ENCODE measurements around the gene BSND. TPM values are rescaled to one million over a fixed set of nuclear protein-coding genes. Genes with fewer than 3 reads are reported as not detected.

The BSND gene
- total and polyA plus RNA-seq, 3 experiments from 2014 or later: not detected

DNA sequence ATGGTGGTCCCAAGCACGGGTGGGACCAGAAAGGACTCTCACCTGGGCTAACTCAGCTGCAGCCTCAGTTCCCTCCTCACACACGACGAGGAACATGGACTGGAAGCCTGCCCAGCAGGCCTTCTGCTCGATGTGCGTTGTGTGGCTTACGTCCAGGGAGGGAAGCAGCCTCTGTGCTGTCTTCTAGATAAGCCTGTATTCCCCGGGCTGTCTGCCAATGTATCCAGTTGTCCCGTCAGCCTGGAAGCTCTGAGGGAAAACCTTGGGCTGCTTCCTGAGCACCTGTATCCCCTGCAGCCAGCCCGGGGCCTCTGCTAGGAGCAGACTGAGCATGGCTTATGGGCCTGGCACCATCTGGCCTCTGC, 51.2 kb downstream of the BSND start:
- H3K27ac ChIP-seq (ENCODE audit: low read depth, low read length): no peak overlapping the region
- H3K4me3 Mint-ChIP-seq: no peak overlapping the region
- H3K27me3 Mint-ChIP-seq: peaks cover 0 to 6% of the 10 kb centered on the region in 2 donors
- no peaks in the 10 kb centered on the region for H3K9me3 ChIP-seq (ENCODE audit: low read length)
- H3K36me3 ChIP-seq (ENCODE audit: insufficient read depth, low read length): no peaks in the 10 kb centered on the region
- no peak overlapping the region for H3K27ac Mint-ChIP-seq
- no peak for DNase-seq
- H3K36me3 Mint-ChIP-seq: peaks cover 0 to 1% (median 0%) of the 10 kb centered on the region in 3 donors
- CTCF ChIA-PET: interaction anchor here (1.5 kb wide), 1 partner anchor 9 kb away, joined by 3 read pairs; no protein-coding TSS in a partner anchor
- H3K4me3 ChIP-seq (ENCODE audit: low read length): no peak overlapping the region
- POLR2A ChIA-PET: no interaction called here
- no peaks in the 10 kb centered on the region for H3K9me3 Mint-ChIP-seq
- H3K27me3 ChIP-seq (ENCODE audit: insufficient read depth, low read length, poor library complexity, severe bottlenecking): no peaks in the 10 kb centered on the region
- H3K4me1 Mint-ChIP-seq: no peaks in the 10 kb centered on the region
- no peaks in the 10 kb centered on the region for H3K4me1 ChIP-seq (ENCODE audit: insufficient read depth, low read length)

DNA sequence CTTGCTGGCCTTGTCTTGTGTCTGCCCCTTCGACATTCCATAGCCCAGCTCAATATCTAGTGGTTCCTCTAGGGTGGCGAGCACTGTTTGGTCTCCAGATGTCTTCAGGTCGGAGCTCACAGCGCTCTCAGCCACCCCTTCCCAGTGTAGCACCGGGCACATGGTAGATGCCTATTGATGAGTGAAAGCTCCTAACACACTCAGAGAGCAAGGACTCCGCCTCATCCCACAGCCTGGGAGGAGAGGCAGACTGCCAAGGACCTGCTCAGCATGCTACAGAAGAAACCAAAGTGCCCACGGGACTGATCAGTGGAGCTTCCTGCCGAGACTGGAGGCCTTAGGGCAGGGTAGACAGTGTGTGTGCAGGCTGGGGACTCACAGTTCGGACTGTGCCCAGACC, 51.5 kb downstream of the BSND start:
- H3K4me1 ChIP-seq (ENCODE audit: insufficient read depth, low read length): no peaks in the 10 kb centered on the region
- no peak overlapping the region for H3K27ac Mint-ChIP-seq
- no peak overlapping the region for H3K27ac ChIP-seq (ENCODE audit: low read depth, low read length)
- no peaks in the 10 kb centered on the region for H3K36me3 ChIP-seq (ENCODE audit: insufficient read depth, low read length)
- H3K9me3 ChIP-seq (ENCODE audit: low read length): no peaks in the 10 kb centered on the region
- H3K36me3 Mint-ChIP-seq: peaks cover 0 to 1% (median 0%) of the 10 kb centered on the region in 3 donors
- H3K27me3 ChIP-seq (ENCODE audit: insufficient read depth, low read length, poor library complexity, severe bottlenecking): no peaks in the 10 kb centered on the region
- POLR2A ChIA-PET: no interaction called here
- H3K27me3 Mint-ChIP-seq: peaks cover 0 to 5% of the 10 kb centered on the region in 2 donors
- no peak for DNase-seq
- H3K9me3 Mint-ChIP-seq: no peaks in the 10 kb centered on the region
- H3K4me3 ChIP-seq (ENCODE audit: low read length): no peak overlapping the region
- no peaks in the 10 kb centered on the region for H3K4me1 Mint-ChIP-seq
- CTCF ChIA-PET: interaction anchor here (1.5 kb wide), 1 partner anchor 10 kb away, joined by 3 read pairs; no protein-coding TSS in a partner anchor
- no peak overlapping the region for H3K4me3 Mint-ChIP-seq

DNA sequence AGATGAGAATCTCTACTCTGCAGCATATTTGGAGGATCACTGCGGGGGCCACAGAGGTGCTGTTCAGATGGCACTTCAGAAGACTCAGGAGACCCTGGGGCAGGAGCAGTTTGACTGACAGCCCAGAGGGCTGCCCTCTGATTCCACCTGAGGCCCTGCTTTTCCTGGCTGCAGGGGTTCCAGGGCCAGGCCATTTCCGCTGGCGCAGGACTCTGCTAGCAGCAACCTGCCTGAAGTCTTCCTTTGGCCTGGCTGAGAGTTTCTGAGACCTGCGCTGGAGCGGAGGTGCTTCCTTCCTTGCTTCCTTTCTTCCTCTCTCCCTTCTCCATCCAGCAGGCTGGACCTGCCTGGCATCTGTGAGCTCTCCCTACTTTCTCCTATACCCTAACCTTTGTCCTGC, 52.4 kb downstream of the BSND start:
- H3K27ac ChIP-seq (ENCODE audit: low read depth, low read length): no peak overlapping the region
- Mint-ChIP-seq H3K4me1 (no peaks in the 10 kb centered on the region), H3K4me3 (no peak overlapping the region), H3K9me3 (no peaks in the 10 kb centered on the region), H3K27me3 (peaks cover 0 to 2% of the 10 kb centered on the region in 2 donors), H3K27ac (peak overlapping the region in 1 of 8 donors; percentile 5), H3K36me3 (peaks cover 0 to 1% (median 0%) of the 10 kb centered on the region in 3 donors)
- H3K27me3 ChIP-seq (ENCODE audit: insufficient read depth, low read length, poor library complexity, severe bottlenecking): no peaks in the 10 kb centered on the region
- no peak for DNase-seq
- no peaks in the 10 kb centered on the region for H3K9me3 ChIP-seq (ENCODE audit: low read length)
- POLR2A ChIA-PET: no interaction called here
- H3K36me3 ChIP-seq (ENCODE audit: insufficient read depth, low read length): no peaks in the 10 kb centered on the region
- H3K4me1 ChIP-seq (ENCODE audit: insufficient read depth, low read length): no peaks in the 10 kb centered on the region
- CTCF ChIA-PET: no interaction called here
- H3K4me3 ChIP-seq (ENCODE audit: low read length): no peak overlapping the region

DNA sequence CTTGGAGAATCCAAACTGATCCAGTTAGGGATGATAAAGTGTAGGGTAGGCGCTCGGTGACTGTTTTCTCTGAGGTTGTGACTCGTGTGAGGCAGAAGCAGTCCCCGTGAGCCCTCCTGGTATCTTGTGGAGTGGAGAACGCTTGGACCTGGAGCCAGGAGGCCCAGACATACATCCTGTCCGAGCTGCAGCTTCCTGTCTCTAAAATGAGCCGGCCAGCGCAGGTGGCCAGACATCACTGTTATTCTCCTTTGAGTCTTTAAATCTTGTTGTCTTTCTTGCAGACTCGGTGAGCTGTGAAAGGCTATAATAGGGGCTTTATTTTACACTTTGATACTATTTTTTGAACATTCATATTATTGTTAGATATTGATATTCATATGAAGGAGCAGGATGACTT, 52.9 kb downstream of the BSND start:
- CTCF ChIA-PET: no interaction called here
- H3K4me1 ChIP-seq (ENCODE audit: insufficient read depth, low read length): no peaks in the 10 kb centered on the region
- H3K36me3 ChIP-seq (ENCODE audit: insufficient read depth, low read length): no peaks in the 10 kb centered on the region
- H3K36me3 Mint-ChIP-seq: peaks cover 0 to 1% (median 0%) of the 10 kb centered on the region in 3 donors
- POLR2A ChIA-PET: no interaction called here
- H3K27me3 Mint-ChIP-seq: peaks cover 0 to 1% of the 10 kb centered on the region in 2 donors
- H3K4me3 ChIP-seq (ENCODE audit: low read length): no peak overlapping the region
- no peaks in the 10 kb centered on the region for H3K9me3 ChIP-seq (ENCODE audit: low read length)
- no peaks in the 10 kb centered on the region for H3K27me3 ChIP-seq (ENCODE audit: insufficient read depth, low read length, poor library complexity, severe bottlenecking)
- DNase-seq: no peak
- H3K27ac ChIP-seq (ENCODE audit: low read depth, low read length): no peak overlapping the region
- H3K27ac Mint-ChIP-seq: peak overlapping the region in 1 of 8 donors; percentile 5
- H3K4me3 Mint-ChIP-seq: no peak overlapping the region
- H3K4me1 Mint-ChIP-seq: no peaks in the 10 kb centered on the region
- no peaks in the 10 kb centered on the region for H3K9me3 Mint-ChIP-seq

DNA sequence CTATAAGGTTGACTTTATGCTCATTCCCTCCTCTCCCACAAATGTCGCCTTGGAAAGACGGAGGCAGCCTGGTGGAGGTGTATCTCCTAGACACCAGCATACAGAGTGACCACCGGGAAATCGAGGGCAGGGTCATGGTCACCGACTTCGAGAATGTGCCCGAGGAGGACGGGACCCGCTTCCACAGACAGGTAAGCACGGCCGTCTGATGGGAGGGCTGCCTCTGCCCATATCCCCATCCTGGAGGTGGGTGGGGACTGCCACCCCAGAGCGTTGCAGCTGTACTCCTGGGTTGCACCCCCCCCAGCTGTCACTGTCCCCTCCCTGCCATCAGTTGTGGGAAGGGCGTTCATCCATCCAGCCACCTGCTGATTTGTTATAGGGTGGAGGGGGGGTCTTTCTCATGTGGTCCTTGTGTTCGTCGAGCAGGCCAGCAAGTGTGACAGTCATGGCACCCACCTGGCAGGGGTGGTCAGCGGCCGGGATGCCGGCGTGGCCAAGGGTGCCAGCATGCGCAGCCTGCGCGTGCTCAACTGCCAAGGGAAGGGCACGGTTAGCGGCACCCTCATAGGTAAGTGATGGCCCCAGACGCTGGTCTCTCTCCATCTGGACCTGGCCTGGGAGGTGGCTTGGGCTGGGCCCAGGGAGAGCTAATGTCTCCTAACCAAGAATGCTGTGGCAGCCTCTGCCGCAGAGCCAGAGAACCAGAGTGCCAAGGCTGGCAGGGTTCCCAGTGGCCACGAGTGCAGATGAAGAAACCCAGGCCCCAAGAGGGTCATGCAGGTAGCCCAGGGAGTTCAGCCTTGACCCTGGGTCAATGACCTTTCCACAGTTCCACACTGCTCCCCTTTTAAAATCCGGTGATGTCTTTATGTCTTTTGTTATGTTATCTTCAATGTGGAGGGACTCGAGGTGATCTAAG, 53.7 kb downstream of the BSND start:
- POLR2A ChIA-PET: no interaction called here
- Histone ChIP-seq H3K4me1 (ENCODE audit: insufficient read depth, low read length) (no peaks in the 10 kb centered on the region), H3K36me3 (ENCODE audit: insufficient read depth, low read length) (no peaks in the 10 kb centered on the region), H3K27ac (ENCODE audit: low read depth, low read length) (no peak overlapping the region), H3K4me3 (ENCODE audit: low read length) (no peak overlapping the region), H3K9me3 (ENCODE audit: low read length) (no peaks in the 10 kb centered on the region), H3K27me3 (ENCODE audit: insufficient read depth, low read length, poor library complexity, severe bottlenecking) (no peaks in the 10 kb centered on the region)
- H3K4me3 Mint-ChIP-seq: no peak overlapping the region
- CTCF ChIA-PET: no interaction called here
- H3K27ac Mint-ChIP-seq: no peak overlapping the region
- H3K27me3 Mint-ChIP-seq: peaks cover 0 to 1% of the 10 kb centered on the region in 2 donors
- DNase-seq: no peak
- no peaks in the 10 kb centered on the region for H3K9me3 Mint-ChIP-seq
- peaks cover 0 to 1% (median 0%) of the 10 kb centered on the region in 3 donors for H3K36me3 Mint-ChIP-seq
- H3K4me1 Mint-ChIP-seq: no peaks in the 10 kb centered on the region

DNA sequence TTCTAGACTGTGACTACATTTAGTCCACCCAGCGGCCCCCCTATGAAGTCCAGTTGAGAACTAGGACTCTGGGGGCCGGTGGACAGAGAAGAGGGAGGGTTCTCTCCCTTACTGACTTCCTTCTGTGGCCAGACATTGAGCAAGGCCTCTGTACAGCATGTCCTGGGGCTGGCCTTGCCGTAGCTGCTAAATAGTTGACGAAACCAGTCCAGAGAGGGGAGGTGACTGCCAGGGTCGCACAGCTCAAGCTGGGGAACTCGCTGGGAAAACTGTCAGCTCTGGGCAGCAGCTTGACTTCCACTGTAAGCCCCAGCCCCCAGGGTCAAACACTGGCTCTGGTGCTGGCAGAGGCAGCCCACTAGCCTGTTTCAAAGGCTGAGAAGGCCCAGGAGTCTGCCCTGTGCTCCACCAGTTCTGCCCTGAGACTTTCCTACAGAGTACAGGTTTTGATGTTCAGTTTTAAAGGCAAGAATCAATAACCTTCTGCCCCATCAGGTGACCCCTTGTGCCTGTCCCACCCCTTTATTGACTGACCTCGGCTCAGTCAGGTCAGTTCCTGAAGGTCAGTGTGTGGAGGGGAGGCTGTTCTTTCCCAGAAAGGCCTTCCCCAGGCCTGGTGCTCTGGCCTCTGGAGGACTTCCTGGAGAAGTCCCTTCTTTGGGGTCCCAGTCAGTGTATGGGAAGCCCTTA, 54.7 kb downstream of the BSND start:
- CTCF ChIA-PET: no interaction called here
- DNase-seq: no peak
- Mint-ChIP-seq H3K4me3 (no peak overlapping the region), H3K36me3 (peaks cover 0 to 1% (median 0%) of the 10 kb centered on the region in 3 donors), H3K9me3 (no peaks in the 10 kb centered on the region), H3K4me1 (no peaks in the 10 kb centered on the region), H3K27ac (no peak overlapping the region), H3K27me3 (no peaks in the 10 kb centered on the region)
- H3K9me3 ChIP-seq (ENCODE audit: low read length): no peaks in the 10 kb centered on the region
- H3K27me3 ChIP-seq (ENCODE audit: insufficient read depth, low read length, poor library complexity, severe bottlenecking): no peaks in the 10 kb centered on the region
- H3K4me1 ChIP-seq (ENCODE audit: insufficient read depth, low read length): no peaks in the 10 kb centered on the region
- H3K36me3 ChIP-seq (ENCODE audit: insufficient read depth, low read length): no peaks in the 10 kb centered on the region
- H3K4me3 ChIP-seq (ENCODE audit: low read length): no peak overlapping the region
- POLR2A ChIA-PET: no interaction called here
- no peak overlapping the region for H3K27ac ChIP-seq (ENCODE audit: low read depth, low read length)

DNA sequence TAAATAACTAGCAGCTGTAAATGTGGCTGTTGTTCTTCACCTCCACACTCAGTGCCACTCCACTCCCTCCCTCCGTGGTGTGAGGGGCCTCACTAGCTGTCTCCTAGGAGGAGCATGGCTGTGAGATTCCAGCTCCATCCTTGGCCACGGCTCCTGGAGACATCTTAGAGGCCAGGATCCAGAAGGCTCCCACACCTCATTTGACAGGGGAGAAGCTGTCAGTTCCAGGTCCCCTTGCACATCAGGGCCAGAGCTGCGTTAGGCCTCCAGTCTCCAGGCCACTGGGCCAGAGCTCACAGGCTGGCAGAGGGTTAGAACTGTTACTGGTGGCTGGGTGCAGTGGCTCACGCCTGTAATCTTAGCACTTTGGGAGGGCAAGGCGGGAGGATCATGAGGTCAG, 55.7 kb downstream of the BSND start:
- Mint-ChIP-seq H3K36me3 (no peaks in the 10 kb centered on the region), H3K4me1 (no peaks in the 10 kb centered on the region), H3K27ac (no peak overlapping the region), H3K27me3 (no peaks in the 10 kb centered on the region), H3K4me3 (no peak overlapping the region), H3K9me3 (no peaks in the 10 kb centered on the region)
- no peak overlapping the region for H3K4me3 ChIP-seq (ENCODE audit: low read length)
- DNase-seq: no peak
- no peak overlapping the region for H3K27ac ChIP-seq (ENCODE audit: low read depth, low read length)
- no peaks in the 10 kb centered on the region for H3K4me1 ChIP-seq (ENCODE audit: insufficient read depth, low read length)
- no peaks in the 10 kb centered on the region for H3K36me3 ChIP-seq (ENCODE audit: insufficient read depth, low read length)
- POLR2A ChIA-PET: no interaction called here
- CTCF ChIA-PET: no interaction called here
- H3K27me3 ChIP-seq (ENCODE audit: insufficient read depth, low read length, poor library complexity, severe bottlenecking): no peaks in the 10 kb centered on the region
- H3K9me3 ChIP-seq (ENCODE audit: low read length): no peaks in the 10 kb centered on the region

DNA sequence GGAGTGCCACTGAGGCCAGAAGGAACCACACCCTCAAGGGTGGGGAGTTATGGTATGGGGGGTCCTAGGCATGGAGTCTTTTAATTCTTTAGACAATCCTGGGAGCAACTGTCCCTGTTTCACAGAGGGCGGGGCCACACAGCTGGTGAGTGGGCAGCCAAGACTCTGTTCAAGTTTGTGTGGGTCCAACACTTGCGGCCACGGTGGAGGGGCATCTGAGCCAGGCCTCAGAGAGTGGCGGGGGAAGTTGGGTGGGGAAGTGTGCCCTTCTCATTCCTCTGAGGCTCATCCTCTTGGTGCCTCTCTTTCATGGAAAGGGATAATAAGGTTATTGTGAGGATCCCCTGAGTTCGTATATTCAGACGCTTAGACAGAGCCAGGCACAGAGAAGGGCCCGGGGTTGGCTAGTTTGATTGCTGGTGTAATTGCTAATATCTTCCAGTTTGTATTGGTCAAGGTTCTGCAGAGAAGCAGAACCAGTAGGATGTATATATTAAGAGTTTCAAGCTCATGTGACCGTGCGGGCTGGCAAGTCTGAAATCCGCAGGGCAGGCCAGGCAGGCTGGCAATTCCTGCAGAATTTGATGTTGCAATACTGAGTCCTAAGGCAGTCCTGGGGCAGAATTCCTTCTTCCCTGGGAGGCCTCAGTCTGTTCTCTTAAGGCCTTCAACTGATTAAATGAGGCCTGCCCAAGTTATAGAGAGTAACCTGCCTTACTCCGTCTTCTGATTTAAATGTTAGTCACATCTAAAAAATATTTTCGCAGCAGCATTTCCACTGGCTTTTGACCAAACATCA, 56.5 kb downstream of the BSND start:
- no peaks in the 10 kb centered on the region for H3K27me3 ChIP-seq (ENCODE audit: insufficient read depth, low read length, poor library complexity, severe bottlenecking)
- Mint-ChIP-seq H3K4me3 (no peak overlapping the region), H3K4me1 (no peaks in the 10 kb centered on the region), H3K36me3 (no peaks in the 10 kb centered on the region), H3K9me3 (no peaks in the 10 kb centered on the region), H3K27me3 (no peaks in the 10 kb centered on the region), H3K27ac (peak overlapping the region in 1 of 8 donors; percentile 56)
- H3K27ac ChIP-seq (ENCODE audit: low read depth, low read length): no peak overlapping the region
- no peaks in the 10 kb centered on the region for H3K36me3 ChIP-seq (ENCODE audit: insufficient read depth, low read length)
- H3K4me3 ChIP-seq (ENCODE audit: low read length): no peak overlapping the region
- H3K9me3 ChIP-seq (ENCODE audit: low read length): no peaks in the 10 kb centered on the region
- H3K4me1 ChIP-seq (ENCODE audit: insufficient read depth, low read length): no peaks in the 10 kb centered on the region
- no peak for DNase-seq
- POLR2A ChIA-PET: no interaction called here
- CTCF ChIA-PET: no interaction called here

Measured in CD8-positive, alpha-beta memory T cell (primary cell).